SK-MEL-5 (cell line): ENCODE data around the gene GHRHR. TPM values are rescaled to one million over a fixed set of nuclear protein-coding genes. Genes with fewer than 3 reads are reported as not detected.

ENCODE experiments used
- DNase-seq: peaks from one replicate; pipeline ENCODE4 v3.0.0-alpha.2; 2016; ENCODE audit warnings: low read depth, low spot score
- in situ Hi-C: cut with HindIII; loops from 2 replicates; pipeline ENCODE4 v1.10.0; 2016; ENCODE audit warnings: low sequenced_read_pairs, high pct_unique_total_duplicates, low pct_unique_long_range_greater_than_20kb
- total RNA-seq: library from RNA; depleted of rRNA; stranded (reverse); fragments of >200 nt; shearing (Covaris generic); gene quantifications from 2 replicates; pipeline ENCODE4 v1.2.3, GENCODE V29; 2014; rRNA removed

Gene GHRHR
- total RNA-seq, 1 experiment from 2014 or later: not detected

DNA sequence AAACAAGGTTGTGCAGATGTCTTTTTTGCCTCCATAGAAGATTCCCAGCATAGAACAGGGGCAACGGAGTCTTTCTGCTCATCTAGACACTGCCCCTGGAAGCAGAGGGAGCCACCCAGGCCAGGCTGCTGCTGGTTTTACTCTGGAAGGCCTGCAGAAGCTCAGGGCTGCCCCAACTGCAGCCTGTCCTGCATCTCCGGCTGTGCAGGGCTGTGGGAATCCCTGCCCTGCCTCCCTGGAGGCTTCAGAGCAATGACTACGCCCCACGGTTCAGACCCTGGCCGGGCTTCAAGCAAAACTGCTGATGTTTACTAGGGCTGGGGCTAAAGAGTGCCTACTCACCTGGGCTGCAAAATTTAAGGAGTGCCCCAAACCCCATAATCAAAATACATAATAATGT, 43.9 kb downstream of the GHRHR start:
- DNase-seq: no peak
- in situ Hi-C loops: no loop called here

DNA sequence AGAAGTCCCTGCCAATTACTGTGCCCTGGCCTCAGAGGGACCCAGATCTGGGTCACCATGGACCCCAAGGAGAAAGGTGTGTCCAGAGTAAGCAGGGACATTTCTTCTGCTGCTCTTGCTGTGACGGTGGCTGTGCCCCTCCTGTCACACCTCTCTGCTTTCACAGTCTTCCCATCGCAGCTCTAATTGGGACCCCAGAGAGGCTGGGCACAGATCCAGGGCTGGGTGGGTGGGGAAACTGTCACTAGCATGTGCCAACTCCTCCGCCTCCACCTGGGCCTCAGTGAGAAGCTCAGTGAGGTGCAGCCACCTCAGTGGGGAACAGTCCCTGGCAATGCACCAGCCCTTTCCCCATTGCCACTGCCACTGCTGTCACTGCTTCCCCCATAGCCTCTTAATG, 51.1 kb downstream of the GHRHR start:
- DNase-seq: no peak
- in situ Hi-C loops: no loop called here

DNA sequence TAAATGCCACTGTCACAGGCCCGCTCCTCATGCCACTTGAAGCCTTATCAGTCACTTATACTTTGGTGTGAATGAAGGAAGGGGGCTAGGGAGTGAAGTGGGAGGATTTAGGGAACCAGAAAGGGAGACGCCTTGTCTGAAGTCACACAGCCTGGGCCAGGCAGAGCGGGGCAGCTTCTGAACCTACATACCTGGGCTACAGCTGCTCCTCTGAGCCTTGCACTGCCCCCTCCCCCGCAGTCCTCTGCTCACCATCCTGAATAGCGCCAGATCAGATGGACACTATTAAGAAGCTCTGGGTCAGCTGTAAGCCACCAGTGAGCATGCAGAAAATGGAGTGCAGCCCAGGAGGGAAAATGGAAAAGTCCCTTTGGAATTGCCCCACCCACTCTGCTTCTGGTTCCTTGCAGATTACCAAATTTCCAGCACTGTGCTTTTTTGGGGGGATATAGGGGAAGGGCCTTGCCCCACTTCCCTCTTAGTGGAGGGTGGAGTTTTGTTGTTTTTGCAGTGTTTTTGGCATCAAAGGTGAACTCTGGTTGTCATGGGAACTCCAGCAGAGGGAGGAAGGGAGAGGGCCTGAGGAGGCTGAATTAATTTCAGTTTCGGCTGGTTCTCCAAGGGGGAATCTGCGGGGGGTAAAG, 53.4 kb downstream of the GHRHR start:
- DNase-seq: no peak
- in situ Hi-C loops: no loop called here

DNA sequence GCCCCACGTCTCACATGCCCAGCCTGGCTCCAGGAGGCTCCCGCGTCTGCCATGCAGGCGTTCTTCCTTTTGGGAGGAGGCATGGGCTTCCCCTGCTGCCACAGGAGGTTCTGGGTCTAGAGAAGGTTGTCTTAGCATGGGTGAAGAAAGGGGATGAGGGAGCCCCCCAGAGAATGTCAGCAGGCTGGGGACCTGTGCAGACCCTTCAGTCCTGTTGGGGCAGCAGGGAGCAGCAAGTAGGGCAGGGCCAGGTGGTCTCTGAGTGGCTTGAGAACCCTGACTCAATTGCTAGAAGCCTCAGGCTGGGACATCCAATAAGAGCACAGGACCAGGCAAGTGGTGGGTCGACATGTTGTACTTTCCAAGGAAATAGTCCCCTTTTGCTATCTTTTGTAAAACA, 54.0 kb downstream of the GHRHR start:
- in situ Hi-C loops: no loop called here
- no peak for DNase-seq

DNA sequence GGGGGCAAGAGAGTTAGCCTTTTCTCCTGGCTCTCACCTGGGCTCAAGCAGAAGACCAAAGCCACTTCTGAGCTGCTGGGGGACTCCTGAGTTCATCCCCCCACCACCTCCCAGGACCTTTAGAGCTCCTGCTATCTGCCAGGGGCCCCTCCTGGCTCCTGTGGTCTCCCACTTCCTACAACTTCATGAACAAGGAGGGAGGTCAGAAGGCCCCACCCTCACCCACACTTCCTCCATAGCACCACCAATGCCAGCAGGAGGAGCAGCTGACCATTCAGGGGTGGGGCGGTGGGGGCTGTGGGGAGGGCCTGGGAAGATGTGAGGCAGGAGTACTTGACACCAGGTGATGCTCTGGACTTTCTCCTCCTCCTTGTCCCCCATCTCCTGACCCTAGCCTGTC, 55.8 kb downstream of the GHRHR start:
- in situ Hi-C loops: no loop called here
- no peak for DNase-seq

DNA sequence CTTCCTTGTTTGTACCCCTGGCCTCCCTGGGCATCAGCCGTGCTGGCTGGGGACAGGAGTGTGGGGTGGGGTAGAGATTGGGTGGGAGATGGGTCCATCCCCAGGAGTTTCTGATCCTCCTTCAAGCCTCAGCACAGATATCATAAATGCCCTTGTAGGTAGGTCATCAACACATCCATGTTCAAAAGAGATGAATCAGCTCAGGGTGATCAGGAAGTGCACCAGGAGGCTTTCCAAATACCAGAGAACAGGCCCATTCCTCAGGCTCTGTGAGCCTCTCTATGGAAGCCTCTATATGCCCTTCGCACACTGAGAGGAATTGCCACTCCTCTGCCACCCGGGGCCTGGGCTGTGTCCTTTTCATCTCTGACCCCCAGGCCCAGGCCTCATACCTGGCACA, 56.4 kb downstream of the GHRHR start:
- in situ Hi-C loops: no loop called here
- no peak for DNase-seq

DNA sequence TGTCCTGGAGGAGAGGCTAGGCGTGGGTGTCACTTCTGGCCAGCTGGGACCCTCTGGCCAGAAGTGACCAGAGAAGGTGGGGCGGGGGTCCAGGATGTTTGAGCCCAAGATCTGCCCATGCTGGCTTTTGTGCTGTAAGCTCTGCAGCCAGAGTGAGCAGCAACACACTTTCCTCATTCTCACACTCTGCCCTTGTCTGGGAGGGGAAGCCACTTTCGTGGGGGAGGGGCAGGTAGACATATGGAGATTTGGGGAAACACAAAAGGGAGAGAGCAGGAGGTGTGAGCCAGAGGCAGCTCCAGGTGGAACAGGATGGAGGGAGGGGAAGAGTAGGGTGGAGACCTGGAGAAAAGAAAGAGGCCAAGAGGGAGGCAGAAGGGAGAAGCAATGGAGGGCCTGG, 56.9 kb downstream of the GHRHR start:
- DNase-seq: no peak
- in situ Hi-C loops: no loop called here

DNA sequence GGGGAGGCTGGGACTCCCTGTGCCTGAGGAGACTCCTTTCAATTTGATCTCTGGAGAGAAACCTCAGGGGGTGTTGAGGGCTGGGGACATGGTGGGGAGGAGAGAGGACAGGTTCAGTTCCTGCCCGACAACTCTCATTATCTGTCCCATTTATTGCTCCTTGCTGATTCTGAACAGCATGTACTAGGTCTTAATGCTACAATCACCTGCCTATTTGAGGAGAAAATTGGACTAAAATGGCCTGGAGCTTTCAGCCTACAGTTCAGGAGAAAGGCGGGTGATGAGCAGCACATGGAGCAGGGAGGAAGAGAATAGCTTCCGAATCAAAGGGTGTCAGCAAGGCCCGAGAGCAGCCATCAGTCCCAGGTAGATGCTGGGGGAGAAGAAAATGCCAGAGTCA, 58.4 kb downstream of the GHRHR start:
- in situ Hi-C loops: no loop called here
- DNase-seq: no peak

DNA sequence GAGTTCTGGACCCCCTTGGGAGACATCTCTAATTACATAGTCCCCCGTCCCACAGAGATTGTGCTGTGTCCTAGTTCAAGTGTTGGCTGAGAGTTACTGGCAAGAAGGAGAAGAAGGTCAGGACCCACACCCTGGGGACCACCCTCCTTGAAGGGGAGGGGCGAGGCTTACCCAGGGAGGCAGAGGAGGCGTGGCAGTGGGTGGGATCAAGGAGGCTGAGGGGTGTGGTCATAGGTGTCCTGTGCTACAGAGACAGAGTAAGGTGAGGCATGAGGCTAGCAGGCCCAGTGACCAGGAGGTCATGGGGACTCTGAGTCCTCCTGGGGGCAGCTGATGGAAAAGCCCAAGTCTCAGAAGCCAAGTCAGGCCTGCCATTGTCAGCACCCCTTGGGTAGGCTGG, 59.0 kb downstream of the GHRHR start:
- DNase-seq: no peak
- in situ Hi-C loops: no loop called here

DNA sequence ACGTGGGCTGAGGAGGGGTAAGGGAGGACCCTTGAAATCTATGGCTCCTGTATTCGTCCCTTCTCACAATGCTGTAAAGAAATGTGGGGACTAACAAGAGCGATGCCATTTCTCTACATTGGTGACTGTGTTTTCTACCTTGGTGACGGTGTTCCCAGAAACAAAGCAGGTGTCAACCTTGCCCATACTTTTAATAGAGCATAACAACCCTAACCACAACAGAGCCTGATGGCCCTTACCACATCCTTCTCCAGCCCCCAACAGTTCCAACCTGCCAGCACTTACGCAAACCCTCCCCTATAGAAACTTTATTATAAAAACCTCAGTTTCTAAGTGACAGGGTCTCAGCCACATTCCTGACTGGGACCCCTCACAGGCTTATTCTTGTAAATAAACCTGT, 60.1 kb downstream of the GHRHR start:
- in situ Hi-C loops: no loop called here
- DNase-seq: no peak

DNA sequence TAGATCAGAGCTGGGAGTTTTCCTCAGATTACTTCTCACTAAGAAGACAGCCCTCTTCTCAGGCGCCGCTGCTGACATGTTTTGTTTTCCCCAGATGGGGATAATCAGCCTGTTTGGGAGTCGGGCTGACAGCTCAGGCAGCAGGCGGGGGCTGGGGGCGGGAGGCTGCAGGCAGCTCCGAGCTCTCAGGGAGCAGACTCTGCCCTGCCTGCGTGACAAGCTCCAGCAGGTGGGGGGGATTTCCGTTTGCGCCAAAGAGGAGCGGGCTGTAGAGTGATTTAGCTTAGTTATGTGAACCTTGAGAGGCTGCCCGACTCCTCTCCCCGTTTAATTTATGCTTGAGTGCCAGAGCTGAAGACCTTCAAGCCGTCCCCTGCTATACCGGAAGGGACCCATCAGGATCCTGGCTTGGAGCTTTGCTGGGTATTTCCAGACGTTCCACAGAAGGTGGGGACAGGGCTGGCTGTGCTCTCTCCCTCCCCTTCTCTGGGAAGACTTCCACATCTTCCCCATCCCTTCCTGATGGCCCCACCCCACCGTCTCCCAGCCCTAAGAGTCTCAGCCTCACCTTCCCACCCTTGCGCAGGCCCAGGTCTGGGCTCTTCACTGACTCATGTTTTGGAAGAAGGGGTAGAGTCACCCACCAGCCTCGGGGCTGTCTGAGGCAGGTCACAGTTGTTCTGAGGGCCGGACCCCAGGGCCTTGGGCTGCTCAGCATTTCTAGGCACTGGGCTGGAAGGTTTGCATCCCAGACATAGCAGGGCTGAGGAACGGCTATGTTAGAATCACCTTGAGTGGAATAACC, 63.6 kb downstream of the GHRHR start:
- no peak for DNase-seq
- in situ Hi-C loops: no loop called here

DNA sequence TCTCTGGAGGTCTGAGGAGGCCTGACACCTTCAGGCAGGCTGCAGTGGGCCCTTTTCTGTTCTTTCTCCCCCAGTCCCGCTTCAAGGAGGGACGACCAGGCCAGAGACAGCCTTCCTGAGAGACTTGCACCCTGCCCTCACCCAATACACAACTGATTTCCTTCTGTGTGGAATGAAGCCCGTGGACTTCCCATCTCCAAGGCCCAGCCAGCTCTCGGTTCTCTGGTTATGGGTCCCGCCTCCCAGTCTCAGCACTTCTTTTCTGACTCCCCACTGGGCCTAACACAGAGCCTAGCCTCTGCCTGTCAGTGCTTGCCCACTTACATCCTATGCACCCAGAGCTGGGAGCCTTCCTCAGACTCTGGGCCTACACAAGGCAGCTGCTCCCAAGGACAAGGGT, 64.3 kb downstream of the GHRHR start:
- in situ Hi-C loops: no loop called here

DNA sequence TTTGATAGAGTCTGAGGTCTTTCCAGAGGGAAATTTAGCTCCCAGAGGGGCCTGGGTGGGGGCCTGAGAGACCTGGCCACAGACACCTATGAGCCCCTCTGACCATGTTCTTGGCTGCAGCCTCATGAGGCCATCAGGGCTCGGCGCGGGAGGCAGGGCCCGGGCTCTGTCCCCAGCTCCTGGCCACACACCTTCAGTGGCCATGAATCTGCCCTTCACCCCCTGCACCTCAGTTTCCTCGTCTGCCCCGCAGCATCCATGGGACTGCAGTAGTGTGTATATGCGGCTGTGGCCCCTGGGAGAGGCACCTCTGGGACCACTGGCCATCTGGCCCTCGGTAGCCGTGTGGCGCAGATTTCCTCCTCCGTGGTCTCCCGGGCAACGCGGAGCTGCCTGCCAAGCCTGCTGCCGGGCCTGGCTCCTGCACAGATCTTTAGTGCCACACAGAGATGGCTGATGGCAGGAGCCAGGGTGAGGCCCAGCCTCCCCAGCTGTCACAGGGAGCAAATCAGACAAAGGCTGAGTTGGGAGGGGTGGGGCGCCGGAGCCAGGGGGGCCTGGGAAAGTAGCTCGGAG, 64.8 kb downstream of the GHRHR start:
- no peak for DNase-seq
- in situ Hi-C loops: no loop called here

More for the DNA sequence above, 64.3 kb downstream of the GHRHR start:
- DNase-seq: no peak

Other genes with a start within 250 kb of the GHRHR start
- gene INMT, start 211.8 kb upstream of the GHRHR start, total RNA-seq: not detected in 2 replicates
- gene MINDY4, start 192.5 kb upstream of the GHRHR start, total RNA-seq: 5.2 and 6.5 TPM in 2 replicates
- 0.03 and 0.08 TPM in 2 replicates for gene AQP1, start 52.1 kb upstream of the GHRHR start, total RNA-seq
- gene ADCYAP1R1, start 88.4 kb downstream of the GHRHR start, total RNA-seq: not detected in 2 replicates